CD4-positive, alpha-beta T cell (primary cell): ENCODE results near the gene ALG1L2. TPM values are rescaled to one million over a fixed set of nuclear protein-coding genes. Genes with fewer than 3 reads are reported as not detected.
"Not testable (repeated sequence)": the region's sequence is repeated elsewhere in the genome, so short reads cannot be mapped to it uniquely, and the experiment has no call there.

Experiments
- ATAC-seq: fragments of 200-7000 bp; cut with Tn5 transposase; one replicate; pipeline ENCODE4 v1.10.0; 2022; ENCODE audit warnings: mild to moderate bottlenecking; ENCODE audit not compliant: poor library complexity
- CTCF ChIA-PET: fragments of 350-600 bp; sonication (Branson Sonifier 250); formaldehyde crosslinking; loops from one replicate; lab custom pipeline; 2021; ENCODE audit warnings: antibody characterized with exemption, inconsistent platforms; lab: Charles Lee
- POLR2A ChIA-PET: fragments of 350-600 bp; sonication (Branson Sonifier 250); formaldehyde crosslinking; loops from one replicate; lab custom pipeline; 2021; ENCODE audit warnings: antibody characterized with exemption, inconsistent platforms; lab: Charles Lee
- DNase-seq, 14 experiments: peaks; one replicate each; pipeline ENCODE4 v3.0.0-alpha.2; 2013 to 2020; ENCODE audit warnings: mixed read lengths in 2 of 14
- H3K27ac ChIP-seq, 2 donors: one replicate each; pipeline versions ENCODE4 v1.5.1 to v1.7.0; 2013; ENCODE audit warnings: low read length in 2 of 2, low read depth in 1 of 2, mild to moderate bottlenecking in 1 of 2
- H3K27me3 ChIP-seq, 2 experiments: 1 replicate in 1 of 2; 2 replicates in 1 of 2; pipeline versions ENCODE4 v1.6.1 to v1.7.0; 2013; ENCODE audit warnings: low read length in 2 of 2, control low read depth in 1 of 2, mild to moderate bottlenecking in 1 of 2, moderate library complexity in 1 of 2; ENCODE audit not compliant: insufficient read depth in 2 of 2, control insufficient read depth in 1 of 2
- H3K36me3 ChIP-seq: one replicate; pipeline ENCODE4 v1.6.1; 2013; ENCODE audit warnings: low read length, control low read depth; ENCODE audit not compliant: insufficient read depth
- H3K4me1 ChIP-seq: one replicate; pipeline ENCODE4 v1.6.1; 2013; ENCODE audit warnings: low read length, control low read depth; ENCODE audit not compliant: insufficient read depth
- H3K4me3 ChIP-seq: one replicate; pipeline ENCODE4 v1.5.1; 2013; ENCODE audit warnings: mild to moderate bottlenecking, low read length, moderate library complexity
- H3K9me3 ChIP-seq, 2 experiments: 1 replicate in 1 of 2; 2 replicates in 1 of 2; pipeline versions ENCODE4 v1.6.1 to v1.7.0; 2013; ENCODE audit warnings: low read length in 2 of 2, mild to moderate bottlenecking in 2 of 2, control low read depth in 1 of 2, moderate library complexity in 1 of 2; ENCODE audit not compliant: control insufficient read depth in 1 of 2, insufficient read depth in 1 of 2
- H3K27ac Mint-ChIP-seq: one replicate; pipeline ENCODE4 v1.8.0; 2020; ENCODE audit warnings: mixed read lengths
- H3K27me3 Mint-ChIP-seq: one replicate; pipeline ENCODE4 v1.8.0; 2021; ENCODE audit warnings: mixed read lengths
- H3K36me3 Mint-ChIP-seq: one replicate; pipeline ENCODE4 v1.8.0; 2021; ENCODE audit warnings: low read depth, mixed read lengths
- H3K4me1 Mint-ChIP-seq: one replicate; pipeline ENCODE4 v1.8.0; 2021; ENCODE audit warnings: low read depth, mixed read lengths
- H3K4me3 Mint-ChIP-seq: one replicate; pipeline ENCODE4 v1.8.0; 2020; ENCODE audit warnings: mild to moderate bottlenecking, mixed read lengths
- H3K9me3 Mint-ChIP-seq: one replicate; pipeline ENCODE4 v1.8.0; 2020; ENCODE audit warnings: mixed read lengths
- CTCF ChIP-seq: fragments of 200-600 bp; IDR thresholded peaks from one replicate; pipeline ENCODE4 v1.8.0; 2022; ENCODE audit warnings: antibody characterized with exemption, mild to moderate bottlenecking
- intact Hi-C, 2 experiments: fragments of 100-400 bp; cut with DNase I in 1 of 2; cut with micrococcal nuclease in 1 of 2; formaldehyde crosslinking; loops; one replicate each; pipeline versions ENCODE4 v1.15.1 to v1.9.0; 2023 to 2025; cut with DNase I, micrococcal nuclease
- total RNA-seq, 174 experiments: library from RNA in 2 of 174; stranded (reverse) in 2 of 174; gene quantifications; one replicate each; pipeline ENCODE4 v1.2.3 and lab custom pipeline; 2021 to 2026

Gene ALG1L2
- total RNA-seq, 2 experiments from 2014 or later = 0.80 TPM; not detected in 1

GRCh38 chr3:130044370-130044769, 37.3 kb upstream of the ALG1L2 start:
- ATAC-seq (no peak), DNase-seq (no peak)
- peaks cover 4% of the 10 kb centered on the region for H3K27me3 Mint-ChIP-seq
- H3K4me1 Mint-ChIP-seq = no peaks in the 10 kb centered on the region
- Histone ChIP-seq H3K36me3 (no peaks in the 10 kb centered on the region), H3K9me3 (no peaks in the 10 kb centered on the region), H3K4me1 (no peaks in the 10 kb centered on the region), H3K4me3 (no peak overlapping the region), H3K27ac (no peak overlapping the region), H3K27me3 (no peaks in the 10 kb centered on the region)
- H3K36me3 Mint-ChIP-seq = no peaks in the 10 kb centered on the region
- TF ChIP-seq CTCF = no peak
- H3K4me3 Mint-ChIP-seq = no peak overlapping the region
- ChIA-PET CTCF (no interaction called here), POLR2A (no interaction called here)
- H3K9me3 Mint-ChIP-seq = no peaks in the 10 kb centered on the region
- H3K27ac Mint-ChIP-seq = no peak overlapping the region
- intact Hi-C loops = no loop called here

GRCh38 chr3:130048726-130049125, 32.9 kb upstream of the ALG1L2 start:
- H3K4me3 Mint-ChIP-seq = no peak overlapping the region
- Histone ChIP-seq H3K4me3 (no peak overlapping the region), H3K27me3 (no peaks in the 10 kb centered on the region), H3K36me3 (no peaks in the 10 kb centered on the region), H3K27ac (no peak overlapping the region), H3K4me1 (no peaks in the 10 kb centered on the region), H3K9me3 (no peaks in the 10 kb centered on the region)
- no peak for TF ChIP-seq CTCF
- ChIA-PET CTCF (no interaction called here), POLR2A (no interaction called here)
- DNase-seq (no peak), ATAC-seq (no peak)
- no peaks in the 10 kb centered on the region for H3K4me1 Mint-ChIP-seq
- intact Hi-C loops = no loop called here
- no peak overlapping the region for H3K27ac Mint-ChIP-seq
- H3K27me3 Mint-ChIP-seq = peaks cover 4% of the 10 kb centered on the region
- H3K9me3 Mint-ChIP-seq = no peaks in the 10 kb centered on the region
- H3K36me3 Mint-ChIP-seq = no peaks in the 10 kb centered on the region

- H3K4me1 Mint-ChIP-seq, H3K27ac ChIP-seq, H3K36me3 ChIP-seq, H3K9me3 Mint-ChIP-seq, ATAC-seq, DNase-seq, H3K27me3 Mint-ChIP-seq, H3K4me3 ChIP-seq, H3K4me1 ChIP-seq, H3K36me3 Mint-ChIP-seq, POLR2A ChIA-PET, H3K27me3 ChIP-seq, intact Hi-C loops, H3K27ac Mint-ChIP-seq, H3K4me3 Mint-ChIP-seq, H3K9me3 ChIP-seq, CTCF ChIA-PET: not testable (repeated sequence)
These were observed 29.3 kb upstream of the ALG1L2 start for GRCh38 chr3:130052366-130052765.

- H3K27ac Mint-ChIP-seq, H3K4me1 ChIP-seq, H3K4me1 Mint-ChIP-seq: not testable (repeated sequence)
These were observed 28.7 kb upstream of the ALG1L2 start for GRCh38 chr3:130052965-130053364.

GRCh38 chr3:130057536-130058266, 23.9 kb upstream of the ALG1L2 start:
- H3K27me3 ChIP-seq, POLR2A ChIA-PET, H3K36me3 Mint-ChIP-seq, H3K27ac ChIP-seq, CTCF ChIA-PET, H3K9me3 Mint-ChIP-seq, H3K27me3 Mint-ChIP-seq, H3K4me3 Mint-ChIP-seq, H3K4me1 Mint-ChIP-seq, H3K4me1 ChIP-seq, H3K27ac Mint-ChIP-seq, H3K36me3 ChIP-seq, H3K9me3 ChIP-seq, intact Hi-C loops, H3K4me3 ChIP-seq, ATAC-seq, DNase-seq: not testable (repeated sequence)

More at GRCh38 chr3:130052965-130053364, 28.7 kb upstream of the ALG1L2 start:
- H3K4me3 Mint-ChIP-seq, DNase-seq, H3K27me3 Mint-ChIP-seq, H3K9me3 ChIP-seq, ATAC-seq, intact Hi-C loops, H3K27me3 ChIP-seq, H3K9me3 Mint-ChIP-seq, POLR2A ChIA-PET, H3K27ac ChIP-seq, H3K36me3 ChIP-seq, H3K4me3 ChIP-seq, CTCF ChIA-PET, H3K36me3 Mint-ChIP-seq: not testable (repeated sequence)

GRCh38 chr3:130058267-130058657, 23.4 kb upstream of the ALG1L2 start:
- H3K9me3 Mint-ChIP-seq, CTCF ChIA-PET, H3K27ac Mint-ChIP-seq, H3K4me1 Mint-ChIP-seq, H3K9me3 ChIP-seq, POLR2A ChIA-PET, H3K4me3 ChIP-seq, H3K4me3 Mint-ChIP-seq, H3K27ac ChIP-seq, intact Hi-C loops, ATAC-seq, H3K27me3 ChIP-seq, H3K27me3 Mint-ChIP-seq, H3K4me1 ChIP-seq, DNase-seq, H3K36me3 ChIP-seq, H3K36me3 Mint-ChIP-seq: not testable (repeated sequence)
